Measurements from ENCODE around the gene FOXK2. TPM values are rescaled to one million over a fixed set of nuclear protein-coding genes. Genes with fewer than 3 reads are reported as not detected.

Gene FOXK2
- total RNA-seq, 1 experiment from 2014 or later = 57.7 TPM

- Mint-ChIP-seq H3K27ac (no peak overlapping the region), H3K27me3 (ENCODE audit: low read depth) (no peaks in the 10 kb centered on the region), H3K9me3 (no peaks in the 10 kb centered on the region), H3K36me3 (peaks cover 61% of the 10 kb centered on the region), H3K4me3 (no peak overlapping the region), H3K4me1 (peaks cover 14% of the 10 kb centered on the region)
- CTCF ChIA-PET = no interaction called here
- POLR2A ChIA-PET = interaction anchor here (0.6 kb wide), 1 partner anchor 39 kb away, joined by 3 read pairs; no protein-coding TSS in a partner anchor
- TF ChIP-seq ZNF121 (CRISPR knock-in tag; IDR thresholded peaks at IDR 0.05) = peak; percentile 89
- no peak for TF ChIP-seq ZNF532 (CRISPR knock-in tag; IDR thresholded peaks at IDR 0.05; ENCODE audit: borderline replicate concordance)
- no peak for ATAC-seq
- no peak for DNase-seq (ENCODE audit: low spot score)
These were observed 79.0 kb downstream of the FOXK2 start for GRCh38 chr17:82598256-82599119.

- DNase-seq (ENCODE audit: low spot score) (no peak), ATAC-seq (no peak)
- CTCF ChIA-PET = interaction anchor here (0.9 kb wide), 1 partner anchor 9 kb away, joined by 3 read pairs; no protein-coding TSS in a partner anchor
- H3K36me3 Mint-ChIP-seq = peaks cover 66% of the 10 kb centered on the region
- POLR2A ChIA-PET = no interaction called here
- H3K9me3 Mint-ChIP-seq = no peaks in the 10 kb centered on the region
- H3K27ac Mint-ChIP-seq = no peak overlapping the region
- H3K27me3 Mint-ChIP-seq (ENCODE audit: low read depth) = no peaks in the 10 kb centered on the region
- H3K4me1 Mint-ChIP-seq = peaks cover 15% of the 10 kb centered on the region
- no peak overlapping the region for H3K4me3 Mint-ChIP-seq
- no peak for TF ChIP-seq ELF4 (CRISPR knock-in tag; IDR thresholded peaks at IDR 0.05; ENCODE audit: low read depth)
- TF ChIP-seq NFE2L1 (CRISPR knock-in tag; IDR thresholded peaks at IDR 0.05) = no peak
- TF ChIP-seq ETV6 (CRISPR knock-in tag; IDR thresholded peaks at IDR 0.05) = no peak
- no peak for TF ChIP-seq ZNF416 (CRISPR knock-in tag; IDR thresholded peaks at IDR 0.05)
- TF ChIP-seq ARID4B (CRISPR knock-in tag; IDR thresholded peaks at IDR 0.05; ENCODE audit: borderline replicate concordance) = no peak
- TF ChIP-seq ZNF512 (CRISPR knock-in tag; IDR thresholded peaks at IDR 0.05; ENCODE audit: borderline replicate concordance) = no peak
- TF ChIP-seq ZNF425 (CRISPR knock-in tag; conservative IDR thresholded peaks at IDR 0.05) = no peak
- no peak for TF ChIP-seq ZNF138 (CRISPR knock-in tag; conservative IDR thresholded peaks at IDR 0.05)
- no peak for TF ChIP-seq USF2 (CRISPR knock-in tag; IDR thresholded peaks at IDR 0.05)
- TF ChIP-seq CREM (CRISPR knock-in tag; IDR thresholded peaks at IDR 0.05) = no peak
- no peak for TF ChIP-seq FOXP4 (CRISPR knock-in tag; IDR thresholded peaks at IDR 0.05)
- no peak for TF ChIP-seq ZNF423 (CRISPR knock-in tag; IDR thresholded peaks at IDR 0.05)
- no peak for TF ChIP-seq TP53 (CRISPR knock-in tag; IDR thresholded peaks at IDR 0.05)
These were observed 80.4 kb downstream of the FOXK2 start for GRCh38 chr17:82599674-82600661.

Measured in WTC11 (cell line).